Neural progenitor cell (in vitro differentiated cells): Measurements from ENCODE around the gene LRP1B.

ENCODE experiments used
- CTCF ChIP-seq: fragments of 200-600 bp; sonication (generic); IDR thresholded peaks from 2 replicates; pipeline ENCODE4 v1.5.1; 2017; ENCODE audit warnings: antibody characterized with exemption, mild to moderate bottlenecking
- EZH2phosphoT487 ChIP-seq: fragments of 200-600 bp; sonication (generic); IDR thresholded peaks from 2 replicates; pipeline ENCODE4 v1.6.1; 2017; ENCODE audit warnings: antibody characterized with exemption

- TF ChIP-seq CTCF (no peak), EZH2phosphoT487 (no peak)
These were observed 551.7 kb downstream of the LRP1B start for GRCh38 chr2:141579071-141579470.
